Parietal lobe (tissue), 2 donors: ENCODE results near the gene PDE4DIP. TPM values are rescaled to one million over a fixed set of nuclear protein-coding genes. Genes with fewer than 3 reads are reported as not detected.

ENCODE experiments used
- small RNA-seq: library from RNA; depleted of rRNA; stranded (forward); fragments of <200 nt; gene quantifications from one replicate; pipeline ENCODE3, GENCODE V24; 2014; ENCODE audit warnings: low replicate concordance
- total RNA-seq: library from RNA; depleted of rRNA; stranded (reverse); fragments of >200 nt; gene quantifications from one replicate; pipeline ENCODE4 v1.2.3, GENCODE V29; 2014

Gene PDE4DIP
- total RNA-seq = 613 TPM

GRCh38 chr1:148844220-148844619, at the start of gene PDE4DIP:
PDE4DIP (plus strand) TSS chr1:148844428; CDS start chr1:148844775, 347 bp downstream.

Small RNAs within 50 kb of the gene (small RNA-seq; reads per million reads assigned to genes)
- gene RN7SKP88 = not detected
- not detected for gene RNU2-38P

Other genes starting within 250 kb of the PDE4DIP start
- 20.0 TPM for gene NBPF14, start 248.4 kb upstream of the PDE4DIP start, total RNA-seq
- 10.3 TPM for gene NUDT4B, start 95.7 kb upstream of the PDE4DIP start, total RNA-seq